ENCODE results near the gene HNRNPUL1.

HNRNPUL1 gene

DNA sequence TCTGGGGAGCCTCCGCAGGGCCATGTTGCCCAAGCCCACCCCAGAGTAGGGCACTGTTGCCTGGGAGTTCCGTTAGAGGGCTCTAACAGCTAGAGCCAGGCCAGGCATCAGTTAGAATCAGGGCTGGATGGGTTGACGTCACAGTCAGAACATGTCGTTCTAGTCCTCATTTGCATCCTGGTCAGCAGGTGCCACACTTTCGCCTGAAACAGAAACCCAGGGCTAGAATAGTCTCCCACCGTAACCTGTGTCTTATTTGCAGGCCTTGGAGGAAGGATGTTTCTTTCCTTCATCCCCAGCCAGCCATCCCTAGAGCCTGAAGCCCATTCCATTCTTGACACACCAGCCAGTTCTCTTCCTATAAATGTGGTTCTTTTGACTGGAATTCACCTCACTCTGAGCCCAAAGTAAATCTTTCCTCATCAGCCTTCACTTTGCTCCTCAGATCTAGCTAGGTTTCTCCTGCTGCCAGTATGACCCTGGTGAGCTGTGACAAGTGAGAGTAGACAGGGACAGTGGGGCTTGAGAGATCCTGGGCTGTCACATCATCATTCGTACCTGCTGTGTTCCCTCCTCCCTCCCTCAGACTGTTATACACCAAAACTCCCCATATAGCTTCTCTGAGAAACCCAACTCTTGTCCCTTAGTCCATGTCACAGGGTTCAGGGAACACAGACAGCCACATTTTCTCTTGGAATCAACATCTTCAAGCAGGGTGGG lies 33.6 kb downstream of the HNRNPUL1 start:
- H3K4me2 ChIP-seq = peak overlapping the region; percentile 77
- peak overlapping the region; percentile 80 for H3K27ac ChIP-seq
- peaks cover 94% of the 10 kb centered on the region for H3K36me3 ChIP-seq
- peak overlapping the region; percentile 25 for H3K9ac ChIP-seq
- H3K4me1 ChIP-seq = peaks cover 86% of the 10 kb centered on the region
- H3K27me3 ChIP-seq = no peaks in the 10 kb centered on the region
- H3K9me3 ChIP-seq = no peaks in the 10 kb centered on the region
- TF ChIP-seq Cebpa-rat (IDR thresholded peaks at IDR 0.05) = no peak
- peaks cover 100% of the 10 kb centered on the region for H4K20me1 ChIP-seq
- H3K4me3 ChIP-seq = no peak overlapping the region

DNA sequence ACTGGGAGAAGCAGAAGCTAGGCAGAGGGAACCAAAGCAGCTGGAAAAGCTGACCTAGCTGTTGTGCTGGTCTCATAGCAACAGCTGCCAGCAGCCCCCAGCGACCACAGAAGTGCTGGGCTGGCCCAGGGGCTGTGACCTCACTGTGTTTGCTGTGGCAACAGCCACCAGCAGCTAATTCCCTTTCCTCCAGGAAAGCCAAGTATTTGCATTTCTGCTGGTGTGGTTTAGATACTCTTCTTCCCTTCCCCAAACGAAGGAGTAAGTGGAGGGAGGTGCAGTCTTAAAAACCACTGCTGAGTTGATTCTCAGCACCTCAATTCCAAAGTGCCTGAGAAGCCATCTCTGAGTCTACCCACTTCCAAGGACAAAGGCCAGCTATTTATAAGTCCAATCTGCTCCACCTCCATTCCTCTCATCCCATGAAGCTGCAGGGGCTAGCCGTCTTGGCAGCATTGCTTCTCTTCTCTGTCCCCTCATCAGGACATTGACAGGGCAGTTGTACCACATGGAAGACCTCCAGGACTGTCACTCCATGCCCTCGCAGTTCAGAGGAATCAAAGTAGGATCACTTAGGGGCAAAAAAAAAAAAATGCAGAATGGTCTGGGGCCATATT lies 34.3 kb downstream of the HNRNPUL1 start:
- Histone ChIP-seq H3K4me3 (no peak overlapping the region), H3K36me3 (peaks cover 94% of the 10 kb centered on the region), H4K20me1 (peaks cover 100% of the 10 kb centered on the region), H3K9me3 (no peaks in the 10 kb centered on the region), H3K9ac (peak overlapping the region; percentile 25), H3K4me2 (peak overlapping the region; percentile 77), H3K27me3 (no peaks in the 10 kb centered on the region), H3K4me1 (peaks cover 92% of the 10 kb centered on the region), H3K27ac (peak overlapping the region; percentile 80)
- TF ChIP-seq Cebpa-rat (IDR thresholded peaks at IDR 0.05) = no peak

DNA sequence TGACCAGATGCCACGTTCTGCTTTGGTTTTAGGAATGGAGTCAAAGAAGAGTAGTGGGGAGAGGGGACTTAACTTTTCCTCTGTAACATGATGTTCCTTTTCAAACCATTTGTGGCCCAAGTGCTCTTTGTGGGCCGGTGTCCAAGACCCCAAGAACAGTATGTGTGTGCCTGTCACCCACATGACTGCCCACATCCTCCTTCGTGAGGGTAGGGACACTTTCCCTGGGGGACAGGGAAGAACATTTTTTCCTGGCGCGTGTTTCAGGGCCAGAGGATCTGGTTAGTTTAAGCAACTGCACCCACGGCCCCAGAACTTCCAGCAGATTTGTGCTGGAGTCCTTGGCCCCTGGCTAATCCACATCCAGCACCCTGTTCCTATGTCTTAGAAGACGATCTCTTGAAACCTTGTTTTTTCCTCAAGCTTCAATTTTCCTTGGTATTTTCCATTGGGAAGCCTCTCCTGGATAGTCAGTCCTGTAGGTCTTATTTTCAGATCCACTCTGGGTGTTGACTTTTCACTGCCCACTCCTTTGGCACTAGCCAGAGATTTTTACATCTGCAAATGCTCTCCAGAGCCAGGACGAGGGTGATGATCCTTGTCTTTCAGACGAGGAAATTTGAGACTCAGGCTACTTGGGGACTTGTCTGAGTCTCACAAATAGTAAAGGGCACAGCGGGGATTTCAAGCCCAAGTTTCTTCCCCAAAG lies 35.0 kb downstream of the HNRNPUL1 start:
- no peak for TF ChIP-seq Cebpa-rat (IDR thresholded peaks at IDR 0.05)
- Histone ChIP-seq H3K27ac (peak overlapping the region; percentile 80), H3K9me3 (no peaks in the 10 kb centered on the region), H3K36me3 (peaks cover 94% of the 10 kb centered on the region), H3K4me1 (peaks cover 100% of the 10 kb centered on the region), H3K9ac (peak overlapping the region; percentile 25), H3K4me3 (no peak overlapping the region), H3K27me3 (no peaks in the 10 kb centered on the region), H3K4me2 (peak overlapping the region; percentile 77), H4K20me1 (peaks cover 100% of the 10 kb centered on the region)

DNA sequence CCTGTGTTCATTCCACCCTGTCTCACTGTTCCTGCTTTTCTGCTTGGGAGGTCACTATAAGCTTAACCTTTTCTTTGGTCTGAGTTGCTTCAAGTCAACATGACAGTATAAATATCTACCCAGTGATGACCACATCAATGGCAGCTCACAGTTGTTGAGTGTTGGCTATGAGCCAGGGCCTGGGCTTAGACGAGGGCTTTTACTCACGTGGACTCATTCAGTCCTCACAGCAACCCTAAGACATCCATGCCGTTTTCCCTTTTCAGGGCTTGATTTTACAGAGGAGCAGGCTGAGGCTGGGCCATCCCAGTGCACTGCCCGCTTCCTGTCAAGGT lies 35.5 kb downstream of the HNRNPUL1 start:
- Histone ChIP-seq H4K20me1 (peaks cover 100% of the 10 kb centered on the region), H3K4me1 (peaks cover 100% of the 10 kb centered on the region)
- no peak for TF ChIP-seq Cebpa-rat (IDR thresholded peaks at IDR 0.05)

DNA sequence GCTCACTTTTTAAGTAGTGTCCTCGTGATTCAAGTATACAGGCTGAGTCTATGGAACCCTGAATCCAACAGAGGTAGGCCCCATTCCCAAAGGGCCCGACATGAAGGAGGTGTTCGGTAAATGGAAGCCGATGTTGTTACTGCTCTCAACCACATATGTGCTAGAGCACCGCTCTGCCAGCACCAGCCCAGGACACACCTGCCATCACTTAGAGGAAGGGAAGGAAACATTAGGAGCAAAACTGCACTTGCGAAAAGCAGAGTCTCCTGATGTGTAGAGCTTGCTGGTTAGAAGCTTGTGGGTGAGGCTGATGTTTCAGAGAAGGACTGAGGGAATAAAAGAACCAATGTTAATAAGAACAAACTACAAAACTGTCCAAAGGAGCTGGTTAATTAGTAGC lies 36.4 kb downstream of the HNRNPUL1 start:
- H3K4me2 ChIP-seq = peak overlapping the region; percentile 77
- H3K4me1 ChIP-seq = peaks cover 100% of the 10 kb centered on the region
- no peaks in the 10 kb centered on the region for H3K9me3 ChIP-seq
- peak overlapping the region; percentile 11; the same call in 1 of the 2 replicates for H3K4me3 ChIP-seq
- no peak for TF ChIP-seq Cebpa-rat (IDR thresholded peaks at IDR 0.05)
- H3K27ac ChIP-seq = peak overlapping the region; percentile 80
- no peaks in the 10 kb centered on the region for H3K27me3 ChIP-seq
- peaks cover 94% of the 10 kb centered on the region for H3K36me3 ChIP-seq
- peaks cover 100% of the 10 kb centered on the region for H4K20me1 ChIP-seq
- peak overlapping the region; percentile 25; the same call in 1 of the 2 replicates for H3K9ac ChIP-seq

More for the DNA sequence above, 35.5 kb downstream of the HNRNPUL1 start:
- Histone ChIP-seq H3K4me2 (peak overlapping the region; percentile 77), H3K36me3 (peaks cover 94% of the 10 kb centered on the region), H3K27me3 (no peaks in the 10 kb centered on the region), H3K9ac (peak overlapping the region; percentile 25; the same call in 1 of the 2 replicates), H3K4me3 (no peak overlapping the region; the same call in 1 of the 2 replicates), H3K27ac (peak overlapping the region; percentile 80), H3K9me3 (no peaks in the 10 kb centered on the region)

DNA sequence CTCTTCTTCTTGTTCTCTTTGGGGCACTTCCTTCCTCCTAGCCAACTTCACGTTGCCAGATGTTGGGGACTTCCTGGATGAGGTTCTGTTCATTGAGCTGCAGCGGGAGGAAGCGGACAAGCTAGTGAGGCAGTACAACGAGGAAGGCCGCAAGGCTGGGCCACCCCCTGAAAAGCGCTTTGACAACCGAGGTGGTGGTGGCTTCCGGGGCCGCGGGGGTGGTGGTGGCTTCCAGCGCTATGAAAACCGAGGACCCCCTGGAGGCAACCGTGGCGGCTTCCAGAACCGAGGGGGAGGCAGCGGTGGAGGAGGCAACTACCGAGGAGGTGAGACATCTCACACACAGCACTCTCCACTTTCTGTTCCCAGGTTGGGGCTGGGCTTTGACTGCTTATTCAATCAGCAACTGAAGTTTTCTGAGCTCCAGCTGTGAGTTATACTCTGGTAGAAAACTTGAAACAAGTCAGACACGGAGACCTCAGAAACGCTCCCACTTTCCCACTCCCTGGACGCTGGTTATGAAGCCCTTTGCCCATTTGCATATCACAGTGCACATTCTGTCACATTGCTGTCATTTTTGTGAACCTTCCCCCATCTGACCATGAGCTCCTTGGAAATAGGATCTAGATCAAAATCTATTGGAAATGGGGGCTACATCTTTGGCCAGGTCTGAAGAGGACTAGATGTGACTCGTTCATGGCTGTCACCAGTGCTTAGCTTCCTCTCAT lies 38.6 kb downstream of the HNRNPUL1 start:
- peak overlapping the region; percentile 80 for H3K27ac ChIP-seq
- H3K4me2 ChIP-seq = peak overlapping the region; percentile 77
- H3K4me1 ChIP-seq = peaks cover 100% of the 10 kb centered on the region
- peaks cover 89% of the 10 kb centered on the region for H3K36me3 ChIP-seq
- no peaks in the 10 kb centered on the region for H3K9me3 ChIP-seq
- H3K9ac ChIP-seq = peak overlapping the region; percentile 67; the same call in 1 of the 2 replicates
- H4K20me1 ChIP-seq = peaks cover 100% of the 10 kb centered on the region
- H3K4me3 ChIP-seq = peak overlapping the region; percentile 11; the same call in 1 of the 2 replicates
- TF ChIP-seq Cebpa-rat (IDR thresholded peaks at IDR 0.05) = no peak
- H3K27me3 ChIP-seq = no peaks in the 10 kb centered on the region

DNA sequence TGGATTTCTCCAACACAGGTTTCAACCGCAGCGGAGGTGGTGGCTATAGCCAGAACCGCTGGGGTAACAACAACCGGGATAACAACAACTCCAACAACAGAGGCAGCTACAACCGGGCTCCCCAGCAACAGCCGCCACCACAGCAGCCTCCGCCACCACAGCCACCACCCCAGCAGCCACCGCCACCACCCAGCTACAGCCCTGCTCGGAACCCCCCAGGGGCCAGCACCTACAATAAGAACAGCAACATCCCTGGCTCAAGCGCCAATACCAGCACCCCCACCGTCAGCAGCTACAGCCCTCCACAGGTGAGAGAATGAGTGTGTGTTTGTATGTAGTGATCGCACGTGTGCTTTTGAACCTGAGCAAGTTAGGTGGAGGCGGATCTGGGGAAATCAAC lies 39.8 kb downstream of the HNRNPUL1 start:
- Histone ChIP-seq H3K9me3 (no peaks in the 10 kb centered on the region), H3K27me3 (no peaks in the 10 kb centered on the region), H4K20me1 (peaks cover 94% of the 10 kb centered on the region), H3K9ac (no peak overlapping the region), H3K27ac (peak overlapping the region; percentile 80), H3K4me2 (peak overlapping the region; percentile 77), H3K36me3 (peaks cover 83% of the 10 kb centered on the region), H3K4me3 (no peak overlapping the region), H3K4me1 (peaks cover 100% of the 10 kb centered on the region)
- no peak for TF ChIP-seq Cebpa-rat (IDR thresholded peaks at IDR 0.05)

DNA sequence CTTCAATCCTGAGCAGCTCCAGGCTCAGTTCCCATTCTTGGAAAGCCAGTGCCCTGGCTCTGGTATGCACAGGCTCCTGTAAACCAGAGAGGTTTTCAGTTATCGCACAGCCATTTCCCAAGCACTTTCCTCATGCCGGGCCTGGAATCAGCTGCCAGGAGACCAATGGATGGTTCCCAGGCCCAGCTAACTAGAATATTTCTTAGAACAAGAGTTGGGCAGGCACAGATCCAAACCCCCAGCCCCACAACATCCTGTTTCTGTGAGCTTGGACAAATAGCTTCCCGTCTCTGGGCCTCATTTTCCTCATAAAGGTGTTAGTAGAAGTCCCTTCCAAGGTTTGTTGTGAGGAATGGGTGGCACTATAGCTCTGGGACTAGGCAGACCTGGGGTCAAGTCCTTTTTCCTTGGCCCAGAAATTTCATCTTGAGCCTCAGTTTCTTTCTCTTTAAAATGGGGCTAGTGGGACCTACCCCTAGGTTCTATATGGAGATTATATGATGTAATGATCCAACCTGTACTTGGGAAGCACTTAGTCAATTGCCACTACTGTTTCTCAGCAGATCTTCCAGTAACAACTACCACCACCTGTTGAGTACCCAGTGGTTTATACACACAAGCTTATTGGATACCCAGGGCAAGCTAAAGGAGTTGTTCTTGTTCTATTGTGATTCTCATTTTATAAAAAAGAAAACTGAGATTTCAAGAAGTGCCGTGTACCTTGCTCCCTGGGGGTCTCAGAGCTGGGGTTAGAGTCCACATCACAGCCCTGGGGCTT lies 40.7 kb downstream of the HNRNPUL1 start:
- no peak for TF ChIP-seq Cebpa-rat (IDR thresholded peaks at IDR 0.05)
- Histone ChIP-seq H3K4me1 (peaks cover 98% of the 10 kb centered on the region), H3K4me2 (no peak overlapping the region; the same call in 1 of the 2 replicates), H3K9me3 (no peaks in the 10 kb centered on the region), H4K20me1 (peaks cover 84% of the 10 kb centered on the region), H3K4me3 (no peak overlapping the region), H3K27ac (peak overlapping the region; percentile 80), H3K36me3 (peaks cover 73% of the 10 kb centered on the region), H3K27me3 (no peaks in the 10 kb centered on the region), H3K9ac (no peak overlapping the region)
